H9 (cell line): ENCODE results near the gene PDIA3. TPM values are rescaled to one million over a fixed set of nuclear protein-coding genes. Genes with fewer than 3 reads are reported as not detected.

Experiments used
- DNase-seq: peaks from one replicate; pipeline ENCODE4 v3.0.0-alpha.2; 2017
- H2AFZ ChIP-seq: one replicate; pipeline ENCODE4 v1.6.1; 2013; ENCODE audit warnings: mild to moderate bottlenecking, low read length, control low read depth, moderate library complexity
- H2AK5ac ChIP-seq: 2 replicates; pipeline ENCODE4 v1.6.1; 2013; ENCODE audit warnings: low read length, control low read depth, mixed read lengths; ENCODE audit not compliant: insufficient read length
- H2BK120ac ChIP-seq: one replicate; pipeline ENCODE4 v1.6.1; 2013; ENCODE audit warnings: low read depth, mild to moderate bottlenecking, low read length, control low read depth, inconsistent platforms; ENCODE audit not compliant: poor library complexity, severe bottlenecking
- H2BK12ac ChIP-seq: 2 replicates; pipeline ENCODE4 v1.6.1; 2013; ENCODE audit warnings: low read length, control low read depth, mixed read lengths, low read depth; ENCODE audit not compliant: insufficient read length
- H2BK15ac ChIP-seq: 2 replicates; pipeline ENCODE4 v1.6.1; 2013; ENCODE audit warnings: low read depth, low read length, control low read depth
- H2BK20ac ChIP-seq: one replicate; pipeline ENCODE4 v1.6.1; 2013; ENCODE audit warnings: low read depth, mild to moderate bottlenecking, low read length, control low read depth, inconsistent platforms; ENCODE audit not compliant: poor library complexity, severe bottlenecking
- H2BK5ac ChIP-seq: 2 replicates; pipeline ENCODE4 v1.6.1; 2013; ENCODE audit warnings: low read length, control low read depth, mixed read lengths; ENCODE audit not compliant: insufficient read length
- H3K14ac ChIP-seq: 2 replicates; pipeline ENCODE4 v1.6.1; 2013; ENCODE audit warnings: low read length, control low read depth; ENCODE audit not compliant: insufficient read depth
- H3K18ac ChIP-seq: 2 replicates; pipeline ENCODE4 v1.6.1; 2013; ENCODE audit warnings: low read depth, mild to moderate bottlenecking, mixed read lengths, low read length, control low read depth; ENCODE audit not compliant: insufficient read length
- H3K23ac ChIP-seq: 2 replicates; pipeline ENCODE4 v1.6.1; 2013; ENCODE audit warnings: low read length, control low read depth, mixed read lengths, low read depth; ENCODE audit not compliant: insufficient read length
- H3K23me2 ChIP-seq: 2 replicates; pipeline ENCODE4 v1.6.1; 2013; ENCODE audit warnings: low read depth, mild to moderate bottlenecking, mixed read lengths, low read length, control low read depth; ENCODE audit not compliant: insufficient read length, poor library complexity, severe bottlenecking
- H3K27ac ChIP-seq: 2 replicates; pipeline ENCODE4 v1.5.1; 2013; ENCODE audit warnings: low read length, control low read depth, mixed read lengths, low read depth; ENCODE audit not compliant: insufficient read length
- H3K27me3 ChIP-seq: 2 replicates; pipeline ENCODE4 v1.6.1; 2013; ENCODE audit warnings: low read length, control low read depth, inconsistent platforms; ENCODE audit not compliant: insufficient read depth
- H3K4ac ChIP-seq: 2 replicates; pipeline ENCODE4 v1.6.1; 2013; ENCODE audit warnings: low read depth, mild to moderate bottlenecking, control low read depth, inconsistent platforms, low read length, moderate library complexity
- H3K4me1 ChIP-seq: 2 replicates; pipeline ENCODE4 v1.6.1; 2013; ENCODE audit warnings: low read length, control low read depth, inconsistent platforms; ENCODE audit not compliant: insufficient read depth
- H3K4me2 ChIP-seq: 2 replicates; pipeline ENCODE4 v1.6.1; 2013; ENCODE audit warnings: low read length, control low read depth, mixed read lengths; ENCODE audit not compliant: insufficient read length, insufficient read depth
- H3K56ac ChIP-seq: 2 replicates; pipeline ENCODE4 v1.6.1; 2013; ENCODE audit warnings: low read depth, mild to moderate bottlenecking, mixed read lengths, low read length, control low read depth; ENCODE audit not compliant: insufficient read length
- H3K79me1 ChIP-seq: 2 replicates; pipeline ENCODE4 v1.6.1; 2013; ENCODE audit warnings: low read depth, mild to moderate bottlenecking, moderate library complexity, low read length, control low read depth, inconsistent platforms; ENCODE audit not compliant: insufficient read depth, poor library complexity, severe bottlenecking
- H3K79me2 ChIP-seq: 2 replicates; pipeline ENCODE4 v1.6.1; 2013; ENCODE audit warnings: low read length, control low read depth, inconsistent platforms; ENCODE audit not compliant: insufficient read depth
- H3K9ac ChIP-seq: 2 replicates; pipeline ENCODE4 v1.6.1; 2013; ENCODE audit warnings: low read length, control low read depth, mixed read lengths; ENCODE audit not compliant: insufficient read length; ENCODE audit errors: extremely low read depth
- H3K9me3 ChIP-seq: one replicate; pipeline ENCODE4 v1.6.1; 2013; ENCODE audit warnings: low read depth, low read length, inconsistent platforms; ENCODE audit not compliant: control insufficient read depth
- H3T11ph ChIP-seq: one replicate; pipeline ENCODE4 v1.6.1; 2013; ENCODE audit warnings: mild to moderate bottlenecking, low read length, control low read depth, inconsistent platforms
- H4K20me1 ChIP-seq: one replicate; pipeline ENCODE4 v1.6.1; 2013; ENCODE audit not compliant: control insufficient read depth, insufficient read length, insufficient read depth
- H4K5ac ChIP-seq: 2 replicates; pipeline ENCODE4 v1.6.1; 2013; ENCODE audit warnings: low read depth, mild to moderate bottlenecking, mixed read lengths, low read length, control low read depth; ENCODE audit not compliant: insufficient read length
- H4K8ac ChIP-seq: replicated peaks from 2 replicates; pipeline ENCODE4 v1.6.1; 2013; ENCODE audit warnings: low read length, control low read depth, mixed read lengths, low read depth; ENCODE audit not compliant: insufficient read length
- H4K91ac ChIP-seq: 2 replicates; pipeline ENCODE4 v1.6.1; 2013; ENCODE audit warnings: low read depth, mild to moderate bottlenecking, moderate library complexity, mixed read lengths, low read length, control low read depth; ENCODE audit not compliant: insufficient read length
- H3K27ac Mint-ChIP-seq, 3 experiments: 2 replicates in 2 of 3; 3 replicates in 1 of 3; pipeline ENCODE4 v1.8.0; 2020 to 2021; ENCODE audit warnings: mixed read lengths in 3 of 3, mild to moderate bottlenecking in 1 of 3, moderate library complexity in 1 of 3
- H3K27me3 Mint-ChIP-seq: 2 replicates; pipeline ENCODE4 v1.8.0; 2021; ENCODE audit warnings: low read depth, mild to moderate bottlenecking, moderate library complexity, mixed read lengths
- H3K36me3 Mint-ChIP-seq, 3 experiments: 2 replicates in 2 of 3; 3 replicates in 1 of 3; pipeline ENCODE4 v1.8.0; 2020 to 2021; ENCODE audit warnings: low read depth in 3 of 3, mixed read lengths in 3 of 3; ENCODE audit not compliant: insufficient read depth in 1 of 3
- H3K4me1 Mint-ChIP-seq, 2 experiments: 2 replicates each; pipeline ENCODE4 v1.8.0; 2020; ENCODE audit warnings: mixed read lengths in 2 of 2
- H3K4me3 Mint-ChIP-seq, 2 experiments: 2 replicates in 1 of 2; 3 replicates in 1 of 2; pipeline ENCODE4 v1.8.0; 2020 to 2021; ENCODE audit warnings: mild to moderate bottlenecking in 2 of 2, mixed read lengths in 2 of 2, moderate library complexity in 1 of 2
- H3K9me3 Mint-ChIP-seq, 2 experiments: 2 replicates in 1 of 2; 3 replicates in 1 of 2; pipeline ENCODE4 v1.8.0; 2020; ENCODE audit warnings: mild to moderate bottlenecking in 2 of 2, mixed read lengths in 2 of 2, moderate library complexity in 1 of 2
- WGBS: extraction: QIAGEN DNeasy Blood & Tissue Kit; methylation state at CpG from one replicate; pipeline ENCODE4 v1.1.7; 2013; ENCODE audit warnings: missing lambda C conversion rate, low lambda C conversion rate, mixed read lengths; ENCODE audit not compliant: insufficient read length; ENCODE audit errors: extremely low coverage; 5-methylcytosine and 5-hydroxymethylcytosine counted together
- total RNA-seq: library from RNA; stranded (reverse); gene quantifications from 2 replicates; pipeline ENCODE4 v1.2.1, GENCODE V29; 2021
- TF ChIP-seq, protein P1 (sequence below): fragments of 200-600 bp; sonication (generic); conservative IDR thresholded peaks from 3 replicates; pipeline ENCODE4 v1.8.0; 2021; ENCODE audit warnings: antibody characterized with exemption, mild to moderate bottlenecking

Gene PDIA3
- total RNA-seq, 1 experiment from 2014 or later: 524 TPM

DNA sequence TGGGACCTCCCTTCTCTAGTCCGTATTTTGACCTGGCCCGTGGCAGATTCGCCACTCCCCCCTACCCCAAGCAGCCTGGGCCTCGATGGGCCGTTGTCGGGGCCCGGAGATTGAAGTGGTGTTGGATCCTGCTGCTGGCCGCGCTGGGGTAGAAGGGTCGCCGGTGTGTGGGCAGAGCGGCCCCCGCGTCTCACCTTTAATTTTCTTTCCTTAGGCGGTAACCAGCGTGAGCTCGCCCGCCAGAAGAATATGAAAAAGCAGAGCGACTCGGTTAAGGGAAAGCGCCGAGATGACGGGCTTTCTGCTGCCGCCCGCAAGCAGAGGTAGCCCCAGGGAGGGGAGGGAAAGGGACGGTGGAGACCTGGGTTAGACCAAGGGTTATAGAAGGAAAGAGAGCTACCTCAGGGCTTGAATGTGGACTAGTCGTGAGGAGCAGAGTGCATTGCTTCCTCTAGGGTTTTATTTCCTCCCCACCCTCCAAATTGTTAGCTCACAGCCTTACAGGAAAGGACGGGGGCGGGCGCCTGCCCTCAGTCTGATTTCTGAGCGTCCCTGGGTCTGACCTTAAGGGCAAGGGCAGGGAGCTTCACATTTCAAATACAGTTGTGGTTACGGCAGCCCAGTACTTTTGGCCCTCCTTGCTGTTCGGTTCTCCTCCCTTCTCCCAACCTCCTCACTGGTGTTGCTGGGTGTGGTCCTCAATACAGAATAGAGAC, 46.7 kb downstream of the PDIA3 start:
- Histone ChIP-seq H3K56ac (peak overlapping the region; percentile 20), H3K23ac (no peak overlapping the region), H2AFZ (no peak overlapping the region)

More for the DNA sequence above, 46.7 kb downstream of the PDIA3 start:
- TF ChIP-seq, protein P1, sequence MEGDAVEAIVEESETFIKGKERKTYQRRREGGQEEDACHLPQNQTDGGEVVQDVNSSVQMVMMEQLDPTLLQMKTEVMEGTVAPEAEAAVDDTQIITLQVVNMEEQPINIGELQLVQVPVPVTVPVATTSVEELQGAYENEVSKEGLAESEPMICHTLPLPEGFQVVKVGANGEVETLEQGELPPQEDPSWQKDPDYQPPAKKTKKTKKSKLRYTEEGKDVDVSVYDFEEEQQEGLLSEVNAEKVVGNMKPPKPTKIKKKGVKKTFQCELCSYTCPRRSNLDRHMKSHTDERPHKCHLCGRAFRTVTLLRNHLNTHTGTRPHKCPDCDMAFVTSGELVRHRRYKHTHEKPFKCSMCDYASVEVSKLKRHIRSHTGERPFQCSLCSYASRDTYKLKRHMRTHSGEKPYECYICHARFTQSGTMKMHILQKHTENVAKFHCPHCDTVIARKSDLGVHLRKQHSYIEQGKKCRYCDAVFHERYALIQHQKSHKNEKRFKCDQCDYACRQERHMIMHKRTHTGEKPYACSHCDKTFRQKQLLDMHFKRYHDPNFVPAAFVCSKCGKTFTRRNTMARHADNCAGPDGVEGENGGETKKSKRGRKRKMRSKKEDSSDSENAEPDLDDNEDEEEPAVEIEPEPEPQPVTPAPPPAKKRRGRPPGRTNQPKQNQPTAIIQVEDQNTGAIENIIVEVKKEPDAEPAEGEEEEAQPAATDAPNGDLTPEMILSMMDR: 0 out of 3 replicates have a peak, but pooled peaks have one; percentile 10
- H3K4ac ChIP-seq: no peak overlapping the region; the same call in none of the 2 replicates
- DNase-seq: no peak
- no peaks in the 10 kb centered on the region for H3K27me3 Mint-ChIP-seq
- H3K9me3 Mint-ChIP-seq: no peaks in the 10 kb centered on the region
- peaks cover 8% of the 10 kb centered on the region for H3K23me2 ChIP-seq
- no peak overlapping the region for H2BK120ac ChIP-seq
- H2BK12ac ChIP-seq: no peak overlapping the region
- no peak overlapping the region for H4K5ac ChIP-seq
- H3K14ac ChIP-seq: peak overlapping the region; percentile 96
- H4K20me1 ChIP-seq: no peaks in the 10 kb centered on the region
- no peak overlapping the region for H3K27ac ChIP-seq
- peaks cover 18% of the 10 kb centered on the region; the same call in 1 of the 2 replicates for H3K4me1 ChIP-seq
- peak overlapping the region; percentile 98 to 99 for H3K4me3 Mint-ChIP-seq
- H3K9me3 ChIP-seq: no peaks in the 10 kb centered on the region
- H3K79me2 ChIP-seq: peaks cover 6% of the 10 kb centered on the region; the same call in 1 of the 2 replicates
- H3K27ac Mint-ChIP-seq: peak overlapping the region; percentile 91 to 99 (median 99)
- peaks cover 33 to 49% (median 35%) of the 10 kb centered on the region in 3 experiments for H3K36me3 Mint-ChIP-seq
- no peak overlapping the region for H2BK20ac ChIP-seq
- H3K9ac ChIP-seq: peak overlapping the region; percentile 96
- H2AK5ac ChIP-seq: no peak overlapping the region
- peaks cover 3% of the 10 kb centered on the region for H3K79me1 ChIP-seq
- H3K18ac ChIP-seq: peak overlapping the region; percentile 92
- peaks cover 50 to 64% of the 10 kb centered on the region in 2 experiments for H3K4me1 Mint-ChIP-seq
- H2BK15ac ChIP-seq: no peak overlapping the region; the same call in none of the 2 replicates
- H4K91ac ChIP-seq: peak overlapping the region; percentile 73
- WGBS: no CpG with 5 or more reads among the region's 33 CpGs
- H3K27me3 ChIP-seq: no peaks in the 10 kb centered on the region
- peak overlapping the region; percentile 94 for H3K4me2 ChIP-seq
- no peak overlapping the region for H3T11ph ChIP-seq
- H2BK5ac ChIP-seq: no peak overlapping the region
- H4K8ac ChIP-seq: no peak overlapping the region
